COLO668 (cell line): ENCODE measurements around the gene IL26.

ENCODE experiments used
- DNase-seq: peaks from one replicate; lab custom pipeline; 2025; ENCODE audit not compliant: unreplicated experiment; lab: John Stamatoyannopoulos, UW

Gene IL26

DNA sequence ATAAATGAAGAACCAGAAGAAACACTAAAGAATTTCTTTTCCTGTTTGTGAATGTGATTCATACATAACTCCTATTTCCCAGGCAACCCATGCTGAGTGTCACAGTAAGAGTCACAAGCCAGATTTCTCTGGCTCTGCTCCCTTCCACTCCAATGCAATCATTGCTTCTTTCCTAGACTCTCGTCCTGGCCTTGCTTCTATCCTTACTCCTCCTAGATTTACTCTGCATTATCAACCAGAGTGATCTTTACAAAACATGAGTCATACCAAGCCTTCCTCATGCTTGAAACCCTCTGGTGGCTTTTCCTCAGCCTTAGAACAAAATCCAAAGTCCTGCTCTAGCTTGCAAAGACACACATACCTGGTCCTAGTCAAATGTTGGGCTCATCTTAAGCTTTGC, 14.5 kb upstream of the IL26 start:
- DNase-seq, result no peak

- no peak for DNase-seq
Observed at GRCh38 chr12:68239309-68239982, 13.8 kb upstream of the IL26 start.

DNA sequence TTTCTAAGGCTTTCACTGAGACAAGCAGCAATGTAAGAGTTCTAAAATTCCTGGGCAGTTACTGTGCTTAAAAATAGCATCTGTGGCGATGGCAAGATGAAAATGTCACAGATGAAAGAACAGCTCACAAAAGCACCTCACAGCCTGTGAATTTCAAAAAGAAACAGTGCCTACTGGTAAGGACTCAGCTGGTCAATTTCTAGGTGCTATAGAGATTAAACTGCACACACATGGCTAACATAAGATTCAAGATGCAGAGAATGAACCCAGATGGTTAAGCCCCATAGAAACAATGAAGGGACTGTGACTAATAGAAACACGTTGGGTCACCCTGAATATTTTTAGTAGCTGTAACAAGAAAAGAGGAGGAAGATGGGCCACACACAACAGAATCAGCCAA, 12.0 kb upstream of the IL26 start:
- no peak for DNase-seq

GRCh38 chr12:68237078-68237477, 11.5 kb upstream of the IL26 start:
- no peak for DNase-seq

DNA sequence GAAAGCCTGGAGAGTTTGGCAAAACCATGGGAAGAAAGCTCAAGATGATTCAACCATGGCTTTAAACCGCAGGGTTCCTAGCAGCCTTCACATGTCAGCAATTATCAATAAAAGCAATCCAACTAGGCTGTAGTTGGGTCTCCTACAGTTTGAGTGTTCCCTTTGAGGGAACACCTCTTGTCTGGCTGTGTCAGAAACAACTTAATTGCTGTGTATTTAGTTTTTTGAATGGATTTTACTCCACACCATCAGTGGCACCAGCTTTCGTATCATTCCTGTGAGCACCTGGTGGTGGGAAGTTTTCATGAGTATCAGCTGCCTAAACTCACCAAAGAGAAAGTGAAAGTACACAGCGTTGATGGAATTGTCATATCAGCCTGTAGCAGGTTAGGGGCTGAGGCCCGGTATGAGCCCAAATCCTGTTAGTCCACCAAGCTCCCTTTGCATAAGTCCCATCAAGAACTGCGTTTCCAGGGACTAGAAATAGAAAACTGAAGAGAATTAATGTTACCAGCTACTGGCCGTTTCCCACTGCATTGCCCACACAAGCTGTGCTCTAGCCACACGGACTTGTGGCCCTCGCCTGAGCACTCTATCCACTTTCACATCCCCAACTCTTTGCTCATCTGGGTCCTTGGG, 10.9 kb upstream of the IL26 start:
- peak; percentile 20 for DNase-seq

DNA sequence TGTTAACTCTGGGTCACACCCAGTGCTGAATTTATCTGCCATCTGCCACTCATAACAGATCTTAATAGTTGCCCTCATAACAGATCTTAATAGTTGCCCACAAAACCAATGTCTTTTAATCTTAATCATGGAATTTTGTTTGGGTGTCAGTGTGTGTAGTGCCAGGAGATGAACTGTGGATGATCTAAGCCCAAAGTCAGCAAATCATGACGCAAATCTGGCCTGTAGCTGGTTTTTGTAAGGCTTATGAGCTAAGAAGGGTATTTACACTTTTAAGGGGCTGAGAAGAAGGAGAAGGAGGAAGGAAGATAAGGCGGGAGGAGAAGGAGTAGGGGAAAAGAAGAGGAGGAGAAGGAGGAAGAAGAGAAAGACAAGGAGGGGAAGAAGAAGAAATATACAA, 10.0 kb upstream of the IL26 start:
- no peak for DNase-seq

- no peak for DNase-seq
Observed at GRCh38 chr12:68234140-68234539, 8.5 kb upstream of the IL26 start.

DNA sequence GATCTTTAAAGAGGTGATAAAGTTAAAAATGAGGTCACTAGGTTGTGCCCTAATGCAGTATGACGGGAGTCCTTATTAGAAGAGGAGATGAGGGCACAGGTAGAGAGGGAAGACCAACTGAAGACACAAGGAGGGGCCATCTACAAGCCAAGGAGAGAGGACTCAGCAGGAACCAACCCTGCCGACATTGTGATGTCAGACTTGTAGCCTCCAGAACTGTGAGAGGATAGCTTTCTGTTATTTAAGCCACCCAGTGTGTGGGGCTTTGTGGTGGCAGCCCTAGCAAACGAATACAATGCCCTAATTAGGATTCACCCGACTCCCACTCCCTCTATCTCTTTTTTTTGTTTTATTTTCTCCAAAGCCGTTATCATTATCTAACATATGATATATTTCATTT, 7.9 kb upstream of the IL26 start:
- no peak for DNase-seq

- no peak for DNase-seq
Observed at GRCh38 chr12:68231691-68232090, 6.1 kb upstream of the IL26 start.

GRCh38 chr12:68231229-68231628, 5.6 kb upstream of the IL26 start:
- no peak for DNase-seq

DNA sequence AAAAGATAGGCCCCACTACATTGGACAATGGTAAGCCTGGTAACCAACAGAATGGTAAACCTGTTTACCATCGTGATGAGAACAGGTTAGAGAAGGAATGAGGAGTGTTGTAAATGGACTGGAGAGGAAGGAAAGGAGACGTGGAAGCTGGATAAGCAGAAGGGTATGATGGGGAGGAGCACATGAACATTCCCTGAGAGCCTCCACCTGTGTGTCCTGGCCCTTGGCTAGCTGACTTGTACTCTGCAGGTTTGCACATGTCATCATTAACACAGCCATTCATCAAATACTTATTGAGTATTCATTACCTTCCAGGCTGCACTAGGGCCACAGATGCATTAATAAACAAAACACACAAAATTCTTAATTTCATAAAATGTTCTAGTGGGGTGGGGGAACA, 4.3 kb upstream of the IL26 start:
- no peak for DNase-seq

GRCh38 chr12:68227356-68227755, 1.7 kb upstream of the IL26 start:
- no peak for DNase-seq

DNA sequence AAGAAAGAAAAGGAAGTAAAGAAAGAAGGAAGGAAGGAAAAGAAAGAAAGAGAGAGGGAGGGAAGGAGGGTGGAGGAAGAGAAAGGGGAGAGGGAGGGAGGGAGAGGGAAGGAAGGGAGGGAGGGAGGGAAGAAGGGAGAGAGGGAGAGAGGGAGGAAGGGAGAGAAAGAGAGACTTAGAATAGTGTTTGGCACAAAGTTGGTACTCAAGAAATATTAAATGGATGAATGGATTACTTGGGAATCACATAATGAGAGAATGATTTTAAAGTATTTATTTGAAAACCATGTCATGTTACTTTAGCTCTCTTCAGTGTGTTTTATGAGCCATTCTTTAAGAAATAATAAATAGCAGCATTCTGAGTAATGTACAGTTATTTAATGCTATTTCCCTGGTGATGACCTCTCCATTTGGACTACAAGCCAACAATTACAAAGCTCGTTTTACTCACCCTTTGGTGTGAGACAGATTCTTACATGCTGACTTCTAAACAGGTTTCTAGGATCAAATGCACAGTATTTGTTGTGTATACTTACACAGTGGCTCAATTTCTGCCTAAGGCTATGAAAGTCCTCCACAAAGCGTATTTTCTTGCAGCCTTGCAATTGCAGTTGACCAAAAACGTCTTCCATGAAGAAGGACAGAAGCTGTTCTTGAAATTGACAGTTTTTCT, 861 bp downstream of the IL26 start:
- no peak for DNase-seq

DNA sequence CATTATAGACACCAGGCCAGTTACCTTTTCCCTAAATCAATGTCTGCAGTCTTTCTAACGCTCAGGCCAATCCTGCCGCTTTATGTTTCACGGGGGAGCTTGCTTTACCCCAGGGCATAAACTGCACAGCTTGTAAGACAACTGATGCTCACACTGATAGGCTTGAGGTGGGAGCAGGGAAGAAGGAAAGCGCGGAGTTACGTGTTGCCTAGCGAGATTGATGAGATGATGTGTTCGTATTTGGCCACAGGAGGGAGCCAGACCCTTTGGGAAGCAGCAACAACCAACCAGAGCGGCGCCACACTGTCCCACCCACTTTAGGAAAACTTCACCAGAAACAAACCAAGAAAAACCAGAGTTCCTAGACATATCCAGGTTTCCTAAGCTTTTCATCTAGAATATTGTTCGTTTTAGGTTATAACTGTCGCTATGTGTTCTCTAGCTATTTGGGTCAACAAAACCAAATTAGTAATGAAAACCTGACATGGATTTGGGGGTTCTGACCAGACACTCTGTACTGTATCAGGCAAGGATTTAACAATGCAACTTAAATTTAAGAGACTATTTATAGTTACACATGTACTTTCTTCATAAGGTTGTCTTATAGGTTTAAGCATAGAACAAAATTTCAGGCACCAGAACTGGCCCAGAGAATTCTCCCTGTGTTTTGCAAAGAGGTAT, 2.4 kb downstream of the IL26 start:
- peak; percentile 79 for DNase-seq

- DNase-seq, result no peak
Observed at GRCh38 chr12:68222326-68222725, 3.3 kb downstream of the IL26 start.

DNA sequence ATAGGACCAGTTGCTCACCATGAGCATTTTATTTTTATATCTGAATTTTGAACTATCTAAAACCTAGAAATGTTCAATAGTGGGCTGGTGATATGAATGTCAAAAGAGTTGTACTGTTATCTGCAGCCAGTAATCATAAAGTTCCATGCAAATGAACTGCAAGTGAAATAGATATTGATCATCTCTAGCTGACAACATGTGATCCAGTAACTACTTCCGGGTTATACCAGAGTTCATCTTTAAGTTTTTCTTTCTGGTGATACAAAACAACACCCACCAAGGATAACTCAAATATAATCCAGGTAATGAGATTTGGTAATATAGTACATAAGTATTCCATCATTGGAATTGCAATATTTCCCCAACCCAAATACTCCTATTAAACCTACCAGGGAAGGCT, 4.1 kb downstream of the IL26 start:
- no peak for DNase-seq

DNA sequence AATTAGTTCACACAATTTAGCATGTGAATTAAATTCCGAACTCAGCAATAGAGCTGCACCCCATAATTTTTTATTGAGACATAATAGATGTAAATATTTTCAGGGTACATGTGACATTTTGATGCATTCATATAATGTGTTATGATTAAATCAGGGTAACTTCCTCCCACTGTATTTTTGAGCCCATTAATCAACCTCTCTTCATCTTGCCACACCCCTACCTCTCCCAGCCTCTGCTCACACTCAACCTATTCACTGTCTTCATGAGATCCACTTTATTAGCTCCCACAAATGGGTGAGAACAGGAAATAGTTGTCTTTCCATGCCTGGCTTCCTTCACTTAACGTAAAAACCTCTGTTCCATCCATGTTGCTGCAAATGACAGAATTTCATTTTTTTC, 14.7 kb downstream of the IL26 start:
- DNase-seq, result no peak

DNA sequence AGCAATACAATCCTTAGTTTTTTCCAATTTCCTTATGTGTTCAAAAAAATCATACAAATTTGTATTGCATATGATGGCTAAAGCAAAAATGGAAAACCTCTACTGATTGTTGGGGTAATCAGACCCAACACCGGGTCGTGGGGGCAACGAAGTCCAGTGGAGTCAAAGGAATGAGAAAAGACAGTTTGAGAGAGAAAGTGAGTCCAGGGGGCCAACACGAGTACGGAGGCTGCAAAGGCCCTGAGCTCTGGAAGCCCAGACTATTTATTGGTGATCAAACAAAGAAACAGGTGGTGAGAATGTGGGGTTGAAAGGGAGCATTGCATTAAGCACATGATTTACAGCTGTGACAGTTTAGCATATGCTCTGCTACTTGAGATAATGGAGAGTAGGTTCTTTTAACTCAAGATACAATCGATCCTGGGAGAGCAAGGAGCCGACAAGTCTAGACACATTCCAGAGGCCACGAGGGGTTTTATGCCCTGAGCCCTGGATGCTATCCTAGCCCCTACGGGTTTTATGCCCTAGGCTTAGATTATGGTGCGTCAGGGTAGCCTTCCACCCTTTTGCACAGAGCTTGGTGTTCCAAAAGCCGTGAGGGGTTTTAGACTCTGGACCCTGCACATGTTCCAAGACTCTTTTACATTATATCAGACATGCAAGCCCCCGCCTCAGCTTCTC, 16.4 kb downstream of the IL26 start:
- DNase-seq, result peak; percentile 56

GRCh38 chr12:68207276-68207675, 18.3 kb downstream of the IL26 start:
- no peak for DNase-seq

GRCh38 chr12:68206446-68206845, 19.2 kb downstream of the IL26 start:
- peak; percentile 16 for DNase-seq

- no peak for DNase-seq
Observed at GRCh38 chr12:68203460-68203875, 22.1 kb downstream of the IL26 start.
